RPMI8226 (cell line): ENCODE data around the gene PLSCR2.
"Not testable (repeated sequence)": the region's sequence is repeated elsewhere in the genome, so short reads cannot be mapped to it uniquely, and the experiment has no call there.

Experiments
- DNase-seq: peaks from one replicate; pipeline ENCODE4 v3.0.0-alpha.2; 2015

The PLSCR2 gene

DNA sequence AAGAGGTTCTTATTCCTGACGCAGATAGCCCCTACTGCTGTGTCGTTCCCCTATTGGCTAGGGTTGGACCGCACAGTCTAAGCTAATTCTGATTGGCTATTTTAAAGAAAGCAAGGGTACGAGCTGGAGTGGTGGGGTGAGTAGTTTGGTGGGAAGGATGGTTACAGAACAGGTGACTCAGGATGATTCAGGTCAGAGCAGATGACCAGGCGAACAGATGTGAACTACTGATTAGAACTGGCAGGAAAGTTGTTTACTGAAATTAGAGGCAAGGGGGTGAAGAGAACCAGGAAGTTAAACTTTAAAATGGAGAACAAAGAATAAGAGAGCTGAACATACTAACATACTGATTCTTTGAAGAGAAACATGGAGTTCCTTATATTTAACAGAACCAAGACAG, 56.6 kb downstream of the PLSCR2 start:
- DNase-seq: not testable (repeated sequence)

GRCh38 chr3:146407956-146408355, 61.4 kb downstream of the PLSCR2 start:
- no peak for DNase-seq

GRCh38 chr3:146404436-146404835, 64.9 kb downstream of the PLSCR2 start:
- no peak for DNase-seq

DNA sequence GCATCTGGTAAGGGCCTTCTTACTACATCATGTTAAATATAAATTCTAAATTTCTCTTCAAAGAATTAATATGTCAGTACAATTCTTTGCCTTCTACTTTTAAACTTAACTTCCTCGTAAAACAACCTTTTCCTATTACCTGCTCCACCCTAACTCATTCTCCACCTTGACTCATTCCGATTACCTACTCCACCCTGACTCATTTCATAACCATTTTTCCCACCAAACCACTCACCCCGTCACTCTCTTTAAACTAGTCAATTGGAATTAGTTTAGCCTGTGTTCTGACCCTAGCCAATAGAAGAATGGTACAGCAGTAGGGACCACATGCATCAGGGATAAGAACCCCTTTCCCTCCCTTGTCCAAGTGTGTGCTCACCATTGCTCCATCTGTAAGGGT, 65.6 kb downstream of the PLSCR2 start:
- DNase-seq: no peak

GRCh38 chr3:146396792-146397191, 72.6 kb downstream of the PLSCR2 start:
- no peak for DNase-seq

DNA sequence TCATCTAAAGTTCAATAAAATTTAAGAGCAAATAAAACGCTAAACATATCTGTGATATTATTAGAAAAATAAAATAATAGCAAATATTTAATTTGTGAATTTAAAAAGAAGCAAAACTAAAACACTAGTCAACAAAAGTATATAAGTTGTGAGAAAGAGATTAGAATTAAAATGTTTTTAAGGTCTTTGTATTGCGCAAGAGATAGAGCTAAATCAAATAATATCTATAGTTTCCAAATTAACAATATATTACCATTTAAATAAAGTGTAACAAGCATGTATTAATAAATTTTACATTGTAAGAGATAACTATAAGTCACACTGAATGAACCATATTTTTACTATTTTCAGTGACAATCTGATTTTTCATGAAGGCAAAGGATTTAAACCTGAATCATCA, 74.2 kb downstream of the PLSCR2 start:
- DNase-seq: no peak

DNA sequence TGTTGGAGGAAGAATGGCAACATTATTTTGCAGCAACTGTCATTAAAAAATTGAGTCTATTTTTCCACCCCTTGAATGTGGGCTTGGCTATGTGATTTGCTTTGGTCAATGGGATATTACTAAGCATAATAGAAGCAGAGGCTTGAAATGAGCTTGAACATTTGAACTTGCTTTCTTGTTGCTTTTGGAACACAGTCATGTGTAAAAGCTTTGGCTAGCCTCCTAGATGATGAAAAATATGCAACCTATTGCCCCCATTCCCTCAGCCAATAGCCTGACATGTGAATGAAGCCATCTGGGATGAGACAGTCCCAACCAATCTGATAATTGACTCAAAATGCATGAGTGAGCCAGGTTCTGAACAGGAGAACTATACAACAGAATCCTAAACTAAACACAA, 78.4 kb downstream of the PLSCR2 start:
- DNase-seq: no peak

GRCh38 chr3:146390006-146390772, 79.2 kb downstream of the PLSCR2 start:
- DNase-seq: no peak

GRCh38 chr3:146387566-146387965, 81.8 kb downstream of the PLSCR2 start:
- DNase-seq: no peak

DNA sequence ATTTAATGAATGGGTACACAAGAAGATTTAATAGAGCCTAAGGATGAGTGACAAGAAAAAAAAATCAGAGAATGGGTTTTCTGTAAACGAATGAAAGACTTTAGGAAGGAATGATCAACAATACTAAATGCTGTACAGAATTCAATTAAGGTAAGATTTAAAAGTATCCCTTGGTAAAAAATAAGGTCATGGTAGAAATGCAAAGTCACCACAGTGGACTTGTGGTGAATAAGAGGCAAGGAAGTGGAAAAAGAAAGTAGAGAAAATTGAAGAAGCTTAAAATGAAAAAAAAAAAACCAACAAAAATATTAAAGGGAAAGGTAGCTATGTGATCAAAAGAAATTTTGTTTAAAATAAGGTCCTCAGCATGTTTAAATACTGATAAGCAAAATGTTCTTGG, 82.4 kb downstream of the PLSCR2 start:
- DNase-seq: no peak

DNA sequence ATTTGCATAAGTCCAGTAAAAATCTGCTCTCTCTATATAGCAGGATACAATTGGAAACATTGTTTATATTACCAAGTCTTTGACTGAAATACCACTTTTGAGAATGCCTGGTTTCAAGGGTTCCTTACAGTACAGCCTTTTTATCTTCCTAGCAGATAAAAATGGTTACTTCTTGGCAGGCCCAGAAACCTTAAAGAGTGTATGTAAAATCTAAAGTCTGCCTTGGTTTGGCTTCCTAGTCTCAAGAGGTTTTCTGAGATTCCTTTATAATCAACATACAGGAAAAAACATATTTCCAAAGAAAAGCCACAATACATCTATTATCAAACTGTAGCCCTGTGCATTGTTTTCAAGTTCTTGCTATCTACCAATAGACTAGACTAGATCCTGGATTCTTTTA, 84.6 kb downstream of the PLSCR2 start:
- DNase-seq: no peak
